SK-N-DZ (cell line): ENCODE data around the gene ESPN.
"Not testable (repeated sequence)": the region's sequence is repeated elsewhere in the genome, so short reads cannot be mapped to it uniquely, and the experiment has no call there.

Source experiments
- DNase-seq: peaks from one replicate; pipeline ENCODE4 v3.0.0-alpha.2; 2015; ENCODE audit warnings: low spot score

ESPN gene

GRCh38 chr1:6427441-6428390 is 3.1 kb downstream of the ESPN start:
- no peak for DNase-seq

- not testable (repeated sequence) for DNase-seq
These were observed 3.9 kb downstream of the ESPN start for GRCh38 chr1:6428453-6428852.

- not testable (repeated sequence) for DNase-seq
These were observed 5.3 kb downstream of the ESPN start for GRCh38 chr1:6429660-6430411.

GRCh38 chr1:6431645-6432579 is 7.3 kb downstream of the ESPN start:
- DNase-seq = not testable (repeated sequence)

- no peak for DNase-seq
These were observed 9.6 kb downstream of the ESPN start for GRCh38 chr1:6434186-6434585.

GRCh38 chr1:6435129-6435528 is 10.6 kb downstream of the ESPN start:
- no peak for DNase-seq

- no peak for DNase-seq
These were observed 11.0 kb downstream of the ESPN start for GRCh38 chr1:6435547-6435946.

- DNase-seq = not testable (repeated sequence)
These were observed 11.7 kb downstream of the ESPN start for GRCh38 chr1:6436277-6436676.

GRCh38 chr1:6437012-6437700 is 12.6 kb downstream of the ESPN start:
- not testable (repeated sequence) for DNase-seq

- peak; percentile 63 for DNase-seq
These were observed 13.5 kb downstream of the ESPN start for GRCh38 chr1:6438047-6438525.

- DNase-seq = no peak
These were observed 15.9 kb downstream of the ESPN start for GRCh38 chr1:6440198-6441126.

- DNase-seq = no peak
These were observed 17.0 kb downstream of the ESPN start for GRCh38 chr1:6441586-6441985.

GRCh38 chr1:6443339-6444115 is 19.0 kb downstream of the ESPN start:
- DNase-seq = no peak

GRCh38 chr1:6444377-6444776 is 19.8 kb downstream of the ESPN start:
- DNase-seq = no peak

GRCh38 chr1:6445062-6445763 is 20.6 kb downstream of the ESPN start:
- peak; percentile 48 for DNase-seq

- not testable (repeated sequence) for DNase-seq
These were observed 21.4 kb downstream of the ESPN start for GRCh38 chr1:6445929-6446328.

GRCh38 chr1:6446665-6447015 is 22.1 kb downstream of the ESPN start:
- no peak for DNase-seq
